Upper lobe of left lung (tissue), 6 donors: ENCODE data around the gene AMER3. TPM values are rescaled to one million over a fixed set of nuclear protein-coding genes. Genes with fewer than 3 reads are reported as not detected.

Experiments used
- ATAC-seq, 2 donors: fragments of 200-7000 bp; cut with Tn5 transposase; one replicate each; pipeline ENCODE4 v1.9.1; 2022; ENCODE audit warnings: mild to moderate bottlenecking in 2 of 2, moderate library complexity in 2 of 2; ENCODE audit not compliant: low FRiP score in 2 of 2
- DNase-seq, 2 donors: peaks; one replicate each; pipeline ENCODE4 v3.0.0-alpha.2; 2019 to 2020
- H3K27ac ChIP-seq, 4 donors: fragments of 200-600 bp; sonication (generic); one replicate each; pipeline ENCODE4 v1.5.1; 2016 to 2019
- H3K27me3 ChIP-seq, 4 donors: fragments of 200-600 bp; sonication (generic); one replicate each; pipeline ENCODE4 v1.5.1; 2017 to 2019
- H3K36me3 ChIP-seq, 4 donors: fragments of 200-600 bp; sonication (generic); one replicate each; pipeline ENCODE4 v1.5.1; 2016 to 2019
- H3K4me1 ChIP-seq, 4 donors: fragments of 200-600 bp; sonication (generic); one replicate each; pipeline ENCODE4 v1.5.1; 2018 to 2019
- H3K4me3 ChIP-seq, 4 donors: fragments of 200-600 bp; sonication (generic); one replicate each; pipeline ENCODE4 v1.5.1; 2017 to 2019; ENCODE audit warnings: mild to moderate bottlenecking in 2 of 4, moderate library complexity in 1 of 4
- H3K9me3 ChIP-seq, 4 donors: fragments of 200-600 bp; sonication (generic); one replicate each; pipeline ENCODE4 v1.5.1; 2018 to 2019
- EP300 ChIP-seq, 4 donors: sonication (generic); formaldehyde crosslinking; IDR thresholded peaks; one replicate each; pipeline ENCODE4 v1.5.1; 2017; ENCODE audit warnings: antibody characterized with exemption in 4 of 4, control low read depth in 2 of 4
- POLR2A ChIP-seq, 4 donors: fragments of 450-650 bp; IDR thresholded peaks; one replicate each; pipeline ENCODE4 v1.5.1; 2016 to 2017; ENCODE audit warnings: antibody characterized with exemption in 4 of 4, mild to moderate bottlenecking in 2 of 4
- POLR2AphosphoS5 ChIP-seq, 2 donors: sonication (generic); formaldehyde crosslinking; IDR thresholded peaks; one replicate each; pipeline ENCODE4 v1.5.1; 2017; ENCODE audit warnings: antibody characterized with exemption in 2 of 2
- WGBS, 2 donors: methylation state at CpG; one replicate each; pipeline ENCODE4 v1.1.5; 2017 to 2018; 5-methylcytosine and 5-hydroxymethylcytosine counted together
- total RNA-seq, 6 donors: library from RNA; depleted of rRNA in 4 of 6; stranded (reverse); fragments of >200 nt in 4 of 6; gene quantifications; one replicate each; pipeline versions ENCODE4 v1.1.0 to v1.2.1, GENCODE V29; 2016 to 2021
- TF ChIP-seq, protein P1 (sequence below), 6 experiments: fragments of 450-650 bp in 4 of 6; fragments of 200-600 bp in 2 of 6; sonication (generic) in 2 of 6; IDR thresholded peaks; one replicate each; pipeline ENCODE4 v1.5.1; 2016 to 2019; ENCODE audit warnings: antibody characterized with exemption in 6 of 6
- donor health status: DM: no; HTN: no; CAD: no; lungs with moderate emphysema.
- donor health status: DM: no; HTN: yes; CAD: no; lungs with severe emphysema.

Gene AMER3
- total RNA-seq, 6 donors from 2014 or later = not detected

DNA sequence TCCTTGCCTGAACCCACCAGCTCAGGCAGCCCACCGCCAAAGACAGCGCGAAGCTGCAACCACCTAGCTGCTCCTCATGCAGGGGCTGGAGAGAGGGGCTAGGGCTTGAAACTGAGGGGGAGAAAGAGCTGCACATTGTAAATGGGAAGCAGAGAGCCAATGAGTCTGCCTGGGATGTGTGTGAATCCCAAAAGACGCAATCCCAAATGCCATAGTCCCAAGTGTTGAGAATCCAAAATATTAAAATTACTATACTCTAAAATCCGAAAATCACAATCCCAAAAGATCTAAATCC is 9.4 kb downstream of the AMER3 start:
- WGBS, 2 donors = 85 to 90% methylated on average over 5 of the region's 5 CpGs
- no peaks in the 10 kb centered on the region for H3K4me1 ChIP-seq
- ATAC-seq (no peak), DNase-seq (no peak)
- no peaks in the 10 kb centered on the region for H3K9me3 ChIP-seq
- no peak overlapping the region for H3K27ac ChIP-seq
- H3K36me3 ChIP-seq = no peaks in the 10 kb centered on the region
- no peak overlapping the region for H3K4me3 ChIP-seq
- no peaks in the 10 kb centered on the region for H3K27me3 ChIP-seq
- TF ChIP-seq, protein P1, sequence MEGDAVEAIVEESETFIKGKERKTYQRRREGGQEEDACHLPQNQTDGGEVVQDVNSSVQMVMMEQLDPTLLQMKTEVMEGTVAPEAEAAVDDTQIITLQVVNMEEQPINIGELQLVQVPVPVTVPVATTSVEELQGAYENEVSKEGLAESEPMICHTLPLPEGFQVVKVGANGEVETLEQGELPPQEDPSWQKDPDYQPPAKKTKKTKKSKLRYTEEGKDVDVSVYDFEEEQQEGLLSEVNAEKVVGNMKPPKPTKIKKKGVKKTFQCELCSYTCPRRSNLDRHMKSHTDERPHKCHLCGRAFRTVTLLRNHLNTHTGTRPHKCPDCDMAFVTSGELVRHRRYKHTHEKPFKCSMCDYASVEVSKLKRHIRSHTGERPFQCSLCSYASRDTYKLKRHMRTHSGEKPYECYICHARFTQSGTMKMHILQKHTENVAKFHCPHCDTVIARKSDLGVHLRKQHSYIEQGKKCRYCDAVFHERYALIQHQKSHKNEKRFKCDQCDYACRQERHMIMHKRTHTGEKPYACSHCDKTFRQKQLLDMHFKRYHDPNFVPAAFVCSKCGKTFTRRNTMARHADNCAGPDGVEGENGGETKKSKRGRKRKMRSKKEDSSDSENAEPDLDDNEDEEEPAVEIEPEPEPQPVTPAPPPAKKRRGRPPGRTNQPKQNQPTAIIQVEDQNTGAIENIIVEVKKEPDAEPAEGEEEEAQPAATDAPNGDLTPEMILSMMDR (IDR thresholded peaks at IDR 0.05) = no peak
- TF ChIP-seq POLR2AphosphoS5 (IDR thresholded peaks at IDR 0.05) = no peak
- no peak for TF ChIP-seq EP300 (IDR thresholded peaks at IDR 0.05)
- TF ChIP-seq POLR2A (IDR thresholded peaks at IDR 0.05) = no peak

DNA sequence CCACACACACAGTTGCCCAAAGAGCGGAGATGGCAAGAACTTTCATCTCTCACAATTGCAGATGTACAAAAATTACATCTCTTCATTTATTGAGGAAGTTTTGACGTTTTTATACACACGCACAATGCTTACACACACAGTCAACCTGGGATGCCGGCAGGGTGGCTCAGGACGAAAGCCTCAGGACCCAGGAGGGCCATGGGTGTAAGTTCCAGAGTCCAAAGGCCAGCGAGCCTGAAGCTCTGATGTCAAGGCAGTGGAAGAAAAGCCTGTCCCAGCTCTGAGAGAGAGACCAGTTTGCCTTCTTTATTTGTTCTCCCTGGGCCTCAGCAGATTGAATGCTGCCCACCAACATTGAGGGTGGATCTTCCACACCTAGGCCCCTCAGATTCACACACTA is 10.1 kb downstream of the AMER3 start:
- DNase-seq (no peak), ATAC-seq (no peak)
- H3K9me3 ChIP-seq = no peaks in the 10 kb centered on the region
- no peaks in the 10 kb centered on the region for H3K36me3 ChIP-seq
- TF ChIP-seq EP300 (IDR thresholded peaks at IDR 0.05) (no peak), POLR2A (IDR thresholded peaks at IDR 0.05) (no peak), POLR2AphosphoS5 (IDR thresholded peaks at IDR 0.05) (no peak)
- TF ChIP-seq, protein P1 (IDR thresholded peaks at IDR 0.05) = no peak
- H3K27ac ChIP-seq = no peak overlapping the region
- H3K4me1 ChIP-seq = no peaks in the 10 kb centered on the region
- 81 to 83% methylated on average over 6 of the region's 6 CpGs for WGBS, 2 donors
- no peaks in the 10 kb centered on the region for H3K27me3 ChIP-seq
- H3K4me3 ChIP-seq = no peak overlapping the region

DNA sequence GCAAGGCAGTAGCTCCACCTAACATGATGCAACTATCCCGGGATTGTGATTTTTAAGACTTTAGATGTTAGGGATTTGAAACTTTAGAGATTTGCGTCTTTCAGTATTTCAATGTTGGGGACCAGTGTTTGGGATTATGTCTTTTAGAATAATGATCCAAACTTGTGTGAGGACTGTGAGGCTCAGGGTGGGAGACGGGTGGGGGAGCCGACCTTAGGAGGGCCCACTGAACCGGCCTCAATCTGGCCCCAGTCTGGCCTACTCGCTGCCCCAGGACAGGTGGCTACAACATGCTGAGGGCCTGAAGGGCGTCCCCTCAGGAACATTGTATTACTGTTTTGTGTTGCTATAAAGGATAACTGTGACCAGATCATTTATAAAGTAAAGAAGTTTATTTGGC is 10.7 kb downstream of the AMER3 start:
- Histone ChIP-seq H3K27ac (no peak overlapping the region), H3K4me1 (no peaks in the 10 kb centered on the region), H3K4me3 (no peak overlapping the region), H3K9me3 (no peaks in the 10 kb centered on the region), H3K36me3 (no peaks in the 10 kb centered on the region), H3K27me3 (no peaks in the 10 kb centered on the region)
- TF ChIP-seq, protein P1 (IDR thresholded peaks at IDR 0.05) = no peak
- TF ChIP-seq POLR2A (IDR thresholded peaks at IDR 0.05) (no peak), POLR2AphosphoS5 (IDR thresholded peaks at IDR 0.05) (no peak), EP300 (IDR thresholded peaks at IDR 0.05) (no peak)
- no peak for ATAC-seq
- DNase-seq = no peak
- WGBS, 2 donors = 87 to 89% methylated on average over 7 of the region's 7 CpGs

DNA sequence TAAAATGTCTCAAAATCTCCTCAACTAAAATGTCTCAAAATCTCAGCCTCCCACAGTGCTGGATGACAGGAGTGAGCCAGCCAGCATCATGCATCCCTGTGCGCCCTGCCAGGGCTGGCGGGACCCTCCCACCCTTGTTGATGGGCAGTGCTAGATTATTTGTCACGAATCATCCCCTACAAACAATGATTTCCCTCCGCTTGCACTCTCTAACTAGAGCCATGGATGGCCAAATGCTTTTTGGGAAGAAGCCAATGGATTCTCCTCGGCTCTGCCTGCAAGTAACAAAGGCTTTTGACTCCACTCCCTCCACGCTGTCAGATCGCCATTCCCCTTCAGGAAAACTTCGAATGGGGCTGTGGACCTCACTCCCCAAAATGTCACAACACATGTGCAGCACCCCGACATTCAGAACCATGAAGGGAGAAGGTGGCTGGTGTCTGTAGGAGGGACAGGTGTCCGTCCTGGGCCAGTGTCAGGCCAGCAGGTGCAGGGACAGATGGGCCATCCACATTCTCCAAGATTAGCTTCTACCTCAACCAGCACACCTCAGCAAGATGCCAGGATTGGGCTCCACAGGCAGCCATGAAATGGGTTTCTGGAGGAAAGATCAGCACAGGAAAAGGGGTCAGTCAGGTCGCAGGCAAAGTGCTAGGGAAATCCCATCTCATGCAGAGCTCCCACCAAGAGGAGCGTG is 11.5 kb downstream of the AMER3 start:
- TF ChIP-seq, protein P1 (IDR thresholded peaks at IDR 0.05) = no peak
- no peak for TF ChIP-seq POLR2AphosphoS5 (IDR thresholded peaks at IDR 0.05)
- TF ChIP-seq POLR2A (IDR thresholded peaks at IDR 0.05) = no peak
- TF ChIP-seq EP300 (IDR thresholded peaks at IDR 0.05) = no peak
- Histone ChIP-seq H3K27ac (no peak overlapping the region), H3K4me3 (no peak overlapping the region), H3K27me3 (no peaks in the 10 kb centered on the region), H3K36me3 (no peaks in the 10 kb centered on the region), H3K9me3 (no peaks in the 10 kb centered on the region), H3K4me1 (no peaks in the 10 kb centered on the region)
- DNase-seq (no peak), ATAC-seq (no peak)
- WGBS, 2 donors = 69 to 79% methylated on average over 10 to 12 of the region's 12 CpGs

DNA sequence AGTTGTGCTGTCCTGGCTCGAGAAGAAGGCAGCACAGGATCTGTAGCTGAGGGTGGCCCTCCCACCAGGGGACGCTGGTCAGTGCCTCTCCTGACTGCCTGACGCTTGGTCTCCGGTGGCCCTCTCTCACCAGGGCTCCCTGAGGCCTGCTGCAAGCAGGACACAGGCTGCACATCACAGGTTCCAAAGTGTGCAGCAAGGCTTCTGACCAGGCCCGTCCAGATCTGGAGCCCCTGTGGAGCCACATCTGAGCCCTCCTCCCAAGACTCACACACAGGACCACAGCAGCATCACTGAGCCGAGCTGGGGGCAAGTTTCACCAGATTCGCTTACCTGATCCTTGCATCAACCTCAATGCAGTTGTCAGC is 12.1 kb downstream of the AMER3 start:
- WGBS, 2 donors = 73 to 76% methylated on average over 3 to 7 of the region's 7 CpGs
- Histone ChIP-seq H3K27me3 (no peaks in the 10 kb centered on the region), H3K4me1 (no peaks in the 10 kb centered on the region), H3K4me3 (no peak overlapping the region), H3K36me3 (no peaks in the 10 kb centered on the region), H3K9me3 (no peaks in the 10 kb centered on the region), H3K27ac (no peak overlapping the region)
- no peak for TF ChIP-seq EP300 (IDR thresholded peaks at IDR 0.05)
- no peak for TF ChIP-seq POLR2A (IDR thresholded peaks at IDR 0.05)
- TF ChIP-seq, protein P1 (IDR thresholded peaks at IDR 0.05) = no peak
- no peak for TF ChIP-seq POLR2AphosphoS5 (IDR thresholded peaks at IDR 0.05)
- no peak for ATAC-seq
- no peak for DNase-seq
